HG03439 (cell line): Measurements from ENCODE around the gene C17orf50.
A peak's percentile ranks its signal among the peaks of the same experiment; 100 is the strongest.
"Not testable (repeated sequence)": the region's sequence is repeated elsewhere in the genome, so short reads cannot be mapped to it uniquely, and the experiment has no call there.

Experiments
- ATAC-seq: cut with Tn5 transposase; IDR thresholded peaks from one replicate; pipeline ENCODE4 v1.9.1; 2021; ENCODE audit warnings: mild to moderate bottlenecking, moderate library complexity; ENCODE audit not compliant: unreplicated experiment

Gene C17orf50

GRCh38 chr17:35751541-35751940 lies 9.1 kb upstream of the C17orf50 start:
- not testable (repeated sequence) for ATAC-seq

GRCh38 chr17:35752471-35752870 lies 8.2 kb upstream of the C17orf50 start:
- no peak for ATAC-seq

- ATAC-seq, result no peak
Measured at GRCh38 chr17:35752945-35753764, 7.5 kb upstream of the C17orf50 start, which contains the start of gene GAS2L2. TSS of gene GAS2L2 (minus strand) at chr17:35753239. CDS start at chr17:35752850, 389 bp downstream.

GRCh38 chr17:35757243-35757642 lies 3.4 kb upstream of the C17orf50 start:
- ATAC-seq, result no peak

- ATAC-seq, result no peak
Measured at GRCh38 chr17:35761601-35762000, 914 bp downstream of the C17orf50 start.

GRCh38 chr17:35763767-35764122 lies 3.1 kb downstream of the C17orf50 start:
- ATAC-seq, result no peak

- peak; percentile 74 for ATAC-seq
Measured at GRCh38 chr17:35764123-35764991, 3.7 kb downstream of the C17orf50 start.

- no peak for ATAC-seq
Measured at GRCh38 chr17:35765086-35765710, 4.5 kb downstream of the C17orf50 start.

GRCh38 chr17:35765756-35766488 lies 5.2 kb downstream of the C17orf50 start:
- no peak for ATAC-seq

- no peak for ATAC-seq
Measured at GRCh38 chr17:35766489-35766877, 5.8 kb downstream of the C17orf50 start.

- no peak for ATAC-seq
Measured at GRCh38 chr17:35766903-35767510, 6.3 kb downstream of the C17orf50 start.

GRCh38 chr17:35768797-35769196 lies 8.1 kb downstream of the C17orf50 start:
- ATAC-seq, result no peak

- ATAC-seq, result no peak
Measured at GRCh38 chr17:35769895-35770486, 9.3 kb downstream of the C17orf50 start.

- ATAC-seq, result no peak
Measured at GRCh38 chr17:35773129-35773528, 12.4 kb downstream of the C17orf50 start.

- no peak for ATAC-seq
Measured at GRCh38 chr17:35773679-35774425, 13.2 kb downstream of the C17orf50 start.

GRCh38 chr17:35774499-35774898 lies 13.8 kb downstream of the C17orf50 start:
- no peak for ATAC-seq

- ATAC-seq, result no peak
Measured at GRCh38 chr17:35775039-35775438, 14.4 kb downstream of the C17orf50 start.

GRCh38 chr17:35775583-35775982 lies 14.9 kb downstream of the C17orf50 start:
- no peak for ATAC-seq

- no peak for ATAC-seq
Measured at GRCh38 chr17:35778641-35779196, 18.0 kb downstream of the C17orf50 start.
